IMR-90 (cell line): ENCODE data around the gene TSHZ1. TPM values are rescaled to one million over a fixed set of nuclear protein-coding genes. Genes with fewer than 3 reads are reported as not detected.

Experiments used
- ATAC-seq: fragments of 200-7000 bp; cut with Tn5 transposase; 2 replicates; pipeline ENCODE4 v1.9.1; 2020; ENCODE audit warnings: low read depth, mild to moderate bottlenecking, moderate library complexity
- BruUV-seq: library from RNA; stranded (reverse); fragments of 400-500 nt; replicated peaks from 2 replicates; lab custom pipeline; 2021; lab: Mats Ljungman, UMichigan
- CTCF ChIA-PET: fragments of 300-600 bp; formaldehyde crosslinking; extraction: SDS; loops from one replicate; lab custom pipeline; 2021; ENCODE audit warnings: antibody characterized with exemption; lab: Yijun Ruan, JAX
- POLR2A ChIA-PET: fragments of 300-600 bp; sonication (Branson Sonifier 250); formaldehyde crosslinking; loops from one replicate; lab custom pipeline; 2022; ENCODE audit warnings: antibody characterized with exemption; ENCODE audit not compliant: unreplicated experiment; lab: Charles Lee
- DNase-seq: peaks from one replicate; pipeline ENCODE4 v3.0.0; 2013
- H2AFZ ChIP-seq: replicated peaks from 2 replicates; pipeline ENCODE3; 2013; ENCODE audit warnings: low read length, mild to moderate bottlenecking; ENCODE audit not compliant: poor library complexity
- H2AK5ac ChIP-seq: 2 replicates; pipeline ENCODE4 v1.6.1; 2013; ENCODE audit warnings: low read depth, low read length, inconsistent platforms
- H2AK9ac ChIP-seq: replicated peaks from 2 replicates; pipeline ENCODE3; 2013; ENCODE audit warnings: mild to moderate bottlenecking, low read depth, low read length, moderate library complexity; ENCODE audit not compliant: poor library complexity
- H2BK120ac ChIP-seq: 2 replicates; pipeline ENCODE4 v1.6.1; 2013; ENCODE audit warnings: low read depth, low read length, inconsistent platforms
- H2BK15ac ChIP-seq: 3 replicates; pipeline ENCODE4 v1.6.1; 2013; ENCODE audit warnings: low read depth, low read length, inconsistent platforms
- H2BK20ac ChIP-seq: 2 replicates; pipeline ENCODE4 v1.6.1; 2013; ENCODE audit warnings: low read depth, mild to moderate bottlenecking, inconsistent platforms, low read length, moderate library complexity
- H2BK5ac ChIP-seq: 2 replicates; pipeline ENCODE4 v1.6.1; 2013; ENCODE audit warnings: mild to moderate bottlenecking, low read depth, low read length, inconsistent platforms; ENCODE audit not compliant: poor library complexity, severe bottlenecking
- H3K14ac ChIP-seq: replicated peaks from 2 replicates; pipeline ENCODE4 v1.6.1; 2013; ENCODE audit warnings: low read depth, low read length, inconsistent platforms
- H3K18ac ChIP-seq: 2 replicates; pipeline ENCODE4 v1.6.1; 2013; ENCODE audit warnings: low read depth, low read length, control low read depth
- H3K23ac ChIP-seq: 2 replicates; pipeline ENCODE4 v1.6.1; 2013; ENCODE audit warnings: low read depth, low read length, inconsistent platforms
- H3K27ac ChIP-seq: 2 replicates; pipeline ENCODE4 v1.5.1; 2013; ENCODE audit warnings: mild to moderate bottlenecking, control low read depth, low read length; ENCODE audit not compliant: insufficient read depth
- H3K27me3 ChIP-seq: 2 replicates; pipeline ENCODE4 v1.6.1; 2013; ENCODE audit warnings: low read length; ENCODE audit not compliant: control insufficient read depth, insufficient read depth
- H3K36me3 ChIP-seq: 2 replicates; pipeline ENCODE4 v1.6.1; 2013; ENCODE audit warnings: low read length, mixed read lengths; ENCODE audit not compliant: control insufficient read depth, insufficient read depth
- H3K4ac ChIP-seq: 2 replicates; pipeline ENCODE4 v1.6.1; 2013; ENCODE audit warnings: low read depth, low read length, inconsistent platforms
- H3K4me1 ChIP-seq: 2 replicates; pipeline ENCODE4 v1.6.1; 2013; ENCODE audit warnings: low read length, mixed read lengths; ENCODE audit not compliant: control insufficient read depth, insufficient read depth
- H3K4me2 ChIP-seq: 2 replicates; pipeline ENCODE4 v1.6.1; 2013; ENCODE audit warnings: low read depth, mild to moderate bottlenecking, control low read depth, low read length, moderate library complexity
- H3K4me3 ChIP-seq: 2 replicates; pipeline ENCODE4 v1.5.1; 2013; ENCODE audit warnings: low read depth, mild to moderate bottlenecking, control low read depth, low read length, moderate library complexity; ENCODE audit not compliant: insufficient read depth
- H3K56ac ChIP-seq: 2 replicates; pipeline ENCODE4 v1.6.1; 2013; ENCODE audit warnings: low read length, inconsistent platforms; ENCODE audit not compliant: insufficient read depth; ENCODE audit errors: extremely low read depth
- H3K79me1 ChIP-seq, 2 experiments: 2 replicates each; pipeline ENCODE4 v1.6.1; 2013; ENCODE audit warnings: low read length in 2 of 2, inconsistent platforms in 1 of 2, low read depth in 1 of 2
- H3K9ac ChIP-seq: 2 replicates; pipeline ENCODE4 v1.6.1; 2013; ENCODE audit warnings: low read depth, low read length, control low read depth
- H3K9me1 ChIP-seq: 2 replicates; pipeline ENCODE4 v1.6.1; 2013; ENCODE audit warnings: low read length, inconsistent platforms; ENCODE audit not compliant: insufficient read depth
- H3K9me3 ChIP-seq: 2 replicates; pipeline ENCODE4 v1.6.1; 2013; ENCODE audit warnings: low read length; ENCODE audit not compliant: control insufficient read depth, insufficient read depth
- H4K20me1 ChIP-seq: 2 replicates; pipeline ENCODE4 v1.6.1; 2013; ENCODE audit warnings: low read length, inconsistent platforms; ENCODE audit not compliant: insufficient read depth
- H4K5ac ChIP-seq: 2 replicates; pipeline ENCODE4 v1.6.1; 2013; ENCODE audit warnings: mild to moderate bottlenecking, low read depth, low read length, control low read depth
- H4K8ac ChIP-seq, 2 experiments: 2 replicates each; pipeline ENCODE4 v1.6.1; 2013; ENCODE audit warnings: low read depth in 2 of 2, low read length in 2 of 2, control low read depth in 1 of 2, inconsistent platforms in 1 of 2
- H4K91ac ChIP-seq: 2 replicates; pipeline ENCODE4 v1.6.1; 2013; ENCODE audit warnings: low read depth, low read length, inconsistent platforms; ENCODE audit not compliant: insufficient read depth
- BHLHE40 ChIP-seq: fragments of 150-350 bp; IDR thresholded peaks from 2 replicates; pipeline ENCODE4 v1.6.1; 2016; ENCODE audit warnings: mild to moderate bottlenecking, low read depth, low read length
- CEBPB ChIP-seq: IDR thresholded peaks from 2 replicates; pipeline ENCODE4 v1.6.1; 2012; ENCODE audit warnings: low read depth, low read length, improper control_type of control experiment
- CHD1 ChIP-seq: IDR thresholded peaks from 2 replicates; pipeline ENCODE4 v1.6.1; 2012; ENCODE audit warnings: low read depth, low read length, improper control_type of control experiment
- CTCF ChIP-seq: conservative IDR thresholded peaks from 2 replicates; pipeline ENCODE4 v1.5.1; 2012; ENCODE audit warnings: mild to moderate bottlenecking, low read depth, low read length, improper control_type of control experiment
- ELK1 ChIP-seq: fragments of 150-350 bp; IDR thresholded peaks from 2 replicates; pipeline ENCODE4 v1.6.1; 2016; ENCODE audit warnings: low read depth, mild to moderate bottlenecking, low read length, moderate library complexity, borderline replicate concordance
- FOS ChIP-seq: fragments of 150-350 bp; IDR thresholded peaks from 2 replicates; pipeline ENCODE4 v1.6.1; 2016; ENCODE audit warnings: low read depth, low read length
- MAFK ChIP-seq: IDR thresholded peaks from 2 replicates; pipeline ENCODE4 v1.6.1; 2012; ENCODE audit warnings: low read depth, low read length, improper control_type of control experiment
- MAZ ChIP-seq: IDR thresholded peaks from 2 replicates; pipeline ENCODE4 v1.6.1; 2012; ENCODE audit warnings: low read depth, mild to moderate bottlenecking, low read length, improper control_type of control experiment, moderate library complexity, borderline replicate concordance
- MXI1 ChIP-seq: IDR thresholded peaks from 2 replicates; pipeline ENCODE4 v1.6.1; 2012; ENCODE audit warnings: low read depth, mild to moderate bottlenecking, low read length, moderate library complexity, borderline replicate concordance
- NFE2L2 ChIP-seq: fragments of 150-350 bp; IDR thresholded peaks from 2 replicates; pipeline ENCODE4 v1.6.1; 2016; ENCODE audit warnings: low read depth, mild to moderate bottlenecking, low read length
- POLR2A ChIP-seq: IDR thresholded peaks from 2 replicates; pipeline ENCODE4 v1.6.1; 2012; ENCODE audit warnings: mild to moderate bottlenecking, low read depth, low read length
- RAD21 ChIP-seq: IDR thresholded peaks from 2 replicates; pipeline ENCODE4 v1.6.1; 2012; ENCODE audit warnings: low read length, improper control_type of control experiment
- RCOR1 ChIP-seq: IDR thresholded peaks from 2 replicates; pipeline ENCODE4 v1.6.1; 2012; ENCODE audit warnings: mild to moderate bottlenecking, low read length, improper control_type of control experiment; ENCODE audit not compliant: insufficient replicate concordance
- RFX5 ChIP-seq: IDR thresholded peaks from 2 replicates; pipeline ENCODE4 v1.8.0; 2012; ENCODE audit warnings: low read depth, mild to moderate bottlenecking, low read length, moderate library complexity
- SMC3 ChIP-seq: fragments of 150-350 bp; IDR thresholded peaks from 2 replicates; pipeline ENCODE4 v1.6.1; 2016; ENCODE audit warnings: low read depth, mild to moderate bottlenecking, antibody characterized with exemption, low read length, moderate library complexity
- USF2 ChIP-seq: fragments of 150-350 bp; IDR thresholded peaks from 2 replicates; pipeline ENCODE4 v1.6.1; 2017; ENCODE audit warnings: mild to moderate bottlenecking, antibody characterized with exemption, low read length, low read depth
- WGBS, 2 experiments: methylation state at CpG; one replicate each; pipeline versions ENCODE4 v1.1.5 to v1.1.7; 2013; ENCODE audit warnings: missing lambda C conversion rate in 2 of 2; ENCODE audit not compliant: insufficient read length in 1 of 2; ENCODE audit errors: extremely low coverage in 2 of 2; 5-methylcytosine and 5-hydroxymethylcytosine counted together
- dilution Hi-C: fragments of 300-500 bp; cut with HindIII; formaldehyde crosslinking; loops from one replicate; pipeline ENCODE4 v1.14.3; 2018; ENCODE audit warnings: low sequenced_read_pairs; ENCODE audit not compliant: unreplicated experiment
- in situ Hi-C: fragments of 300-500 bp; cut with MboI; formaldehyde crosslinking; loops from 3 replicates; pipeline ENCODE4 v1.14.3; 2019; ENCODE audit warnings: low sequenced_read_pairs, inconsistent platforms, mixed read lengths
- intact Hi-C: fragments of 100-400 bp; cut with micrococcal nuclease; formaldehyde crosslinking; loops from 2 replicates; pipeline ENCODE4 v1.10.0; 2022
- polyA plus RNA-seq, 3 experiments: library from polyadenylated mRNA; depleted of rRNA; stranded (reverse); fragments of >200 nt; gene quantifications; 2 replicates each; pipeline ENCODE4 v1.2.3, GENCODE V29; 2012; ENCODE audit warnings: low replicate concordance in 1 of 3
- total RNA-seq: library from RNA; depleted of rRNA; stranded (reverse); fragments of >200 nt; gene quantifications from 2 replicates; pipeline ENCODE4 v1.2.3, GENCODE V29; 2012

Gene TSHZ1
- total and polyA plus RNA-seq, 2 of the 4 experiments (the other 2 are of a cell fraction): 7.1 to 10.0 TPM

GRCh38 chr18:75314606-75315005, 104.0 kb downstream of the TSHZ1 start:
- Histone ChIP-seq H2BK15ac (no peak overlapping the region), H3K9me3 (no peaks in the 10 kb centered on the region), H4K5ac (no peak overlapping the region), H3K36me3 (no peaks in the 10 kb centered on the region), H2AFZ (no peak overlapping the region), H3K14ac (no peak overlapping the region), H2AK9ac (no peak overlapping the region), H3K4me3 (no peak overlapping the region), H3K9ac (no peak overlapping the region), H3K4me1 (no peaks in the 10 kb centered on the region), H4K8ac (no peak overlapping the region), H3K4me2 (no peak overlapping the region), H3K18ac (no peak overlapping the region), H3K79me1 (no peaks in the 10 kb centered on the region), H3K23ac (no peak overlapping the region), H3K4ac (no peak overlapping the region), H4K20me1 (no peaks in the 10 kb centered on the region), H2BK5ac (no peak overlapping the region), H3K27me3 (peaks cover 2% of the 10 kb centered on the region), H4K91ac (no peak overlapping the region), H3K9me1 (no peaks in the 10 kb centered on the region), H3K56ac (no peak overlapping the region), H2BK20ac (no peak overlapping the region), H3K27ac (no peak overlapping the region), H2AK5ac (no peak overlapping the region), H2BK120ac (no peak overlapping the region)
- WGBS, 2 experiments: no CpG with 5 or more reads among the region's 1 CpG
- ATAC-seq: no peak
- BruUV-seq: no TSS peak
- in situ Hi-C loops (no loop called here), dilution Hi-C loops (no loop called here), intact Hi-C loops (no loop called here)
- ChIA-PET CTCF (no interaction called here), POLR2A (no interaction called here)
- no peak for TF ChIP-seq NFE2L2
- TF ChIP-seq RCOR1: no peak
- TF ChIP-seq RAD21: no peak
- TF ChIP-seq BHLHE40: no peak
- TF ChIP-seq RFX5: no peak
- TF ChIP-seq MAFK: no peak
- TF ChIP-seq CTCF: no peak
- TF ChIP-seq CHD1: no peak
- no peak for TF ChIP-seq CEBPB
- no peak for TF ChIP-seq MAZ
- no peak for TF ChIP-seq SMC3
- no peak for TF ChIP-seq POLR2A
- no peak for TF ChIP-seq MXI1
- no peak for TF ChIP-seq USF2
- TF ChIP-seq FOS: no peak
- no peak for TF ChIP-seq ELK1
- DNase-seq: no peak
